Measurements from ENCODE around the gene BHLHE41.

The BHLHE41 gene

GRCh38 chr12:26124446-26125399 lies at the start of gene BHLHE41:
Gene BHLHE41 (minus strand): TSS chr12:26125037. CDS start chr12:26124779, 258 bp downstream.
- in situ Hi-C loops (cut with MboI; ENCODE audit: low pct_unique_long_range_greater_than_20kb, low sequenced_read_pairs), result loop anchor here (25.0 kb wide), 1 partner anchor 488 kb away; no protein-coding TSS in a partner anchor
- DNase-seq, result peak; percentile 60

GRCh38 chr12:26172946-26173552 lies 48.2 kb upstream of the BHLHE41 start:
- in situ Hi-C loops (cut with MboI; ENCODE audit: low pct_unique_long_range_greater_than_20kb, low sequenced_read_pairs), result no loop called here
- no peak for DNase-seq

- in situ Hi-C loops (cut with MboI; ENCODE audit: low pct_unique_long_range_greater_than_20kb, low sequenced_read_pairs), result no loop called here
- no peak for DNase-seq
Observed at GRCh38 chr12:26172539-26172938, 47.7 kb upstream of the BHLHE41 start.

- DNase-seq, result no peak
- in situ Hi-C loops (cut with MboI; ENCODE audit: low pct_unique_long_range_greater_than_20kb, low sequenced_read_pairs), result no loop called here
Observed at GRCh38 chr12:26172013-26172412, 47.2 kb upstream of the BHLHE41 start.

- in situ Hi-C loops (cut with MboI; ENCODE audit: low pct_unique_long_range_greater_than_20kb, low sequenced_read_pairs), result no loop called here
- DNase-seq, result no peak
Observed at GRCh38 chr12:26164118-26164517, 39.3 kb upstream of the BHLHE41 start.

GRCh38 chr12:26162905-26163304 lies 38.1 kb upstream of the BHLHE41 start:
- no peak for DNase-seq
- in situ Hi-C loops (cut with MboI; ENCODE audit: low pct_unique_long_range_greater_than_20kb, low sequenced_read_pairs), result no loop called here

GRCh38 chr12:26162174-26162573 lies 37.3 kb upstream of the BHLHE41 start:
- in situ Hi-C loops (cut with MboI; ENCODE audit: low pct_unique_long_range_greater_than_20kb, low sequenced_read_pairs), result no loop called here
- DNase-seq, result no peak

GRCh38 chr12:26158078-26158764 lies 33.4 kb upstream of the BHLHE41 start:
- DNase-seq, result peak; percentile 3
- in situ Hi-C loops (cut with MboI; ENCODE audit: low pct_unique_long_range_greater_than_20kb, low sequenced_read_pairs), result no loop called here

- DNase-seq, result no peak
- in situ Hi-C loops (cut with MboI; ENCODE audit: low pct_unique_long_range_greater_than_20kb, low sequenced_read_pairs), result no loop called here
Observed at GRCh38 chr12:26157001-26157400, 32.2 kb upstream of the BHLHE41 start.

GRCh38 chr12:26156201-26156871 lies 31.5 kb upstream of the BHLHE41 start:
- DNase-seq, result peak; percentile 68

GRCh38 chr12:26153421-26154154 lies 28.8 kb upstream of the BHLHE41 start:
- no peak for DNase-seq
- in situ Hi-C loops (cut with MboI; ENCODE audit: low pct_unique_long_range_greater_than_20kb, low sequenced_read_pairs), result no loop called here

More at GRCh38 chr12:26156201-26156871, 31.5 kb upstream of the BHLHE41 start:
- in situ Hi-C loops (cut with MboI; ENCODE audit: low pct_unique_long_range_greater_than_20kb, low sequenced_read_pairs), result no loop called here

GRCh38 chr12:26152507-26153102 lies 27.8 kb upstream of the BHLHE41 start:
- DNase-seq, result no peak
- in situ Hi-C loops (cut with MboI; ENCODE audit: low pct_unique_long_range_greater_than_20kb, low sequenced_read_pairs), result no loop called here

GRCh38 chr12:26150736-26151450 lies 26.1 kb upstream of the BHLHE41 start:
- in situ Hi-C loops (cut with MboI; ENCODE audit: low pct_unique_long_range_greater_than_20kb, low sequenced_read_pairs), result no loop called here
- no peak for DNase-seq

GRCh38 chr12:26149968-26150500 lies 25.2 kb upstream of the BHLHE41 start:
- in situ Hi-C loops (cut with MboI; ENCODE audit: low pct_unique_long_range_greater_than_20kb, low sequenced_read_pairs), result no loop called here
- peak; percentile 68 for DNase-seq

GRCh38 chr12:26148291-26148690 lies 23.5 kb upstream of the BHLHE41 start:
- in situ Hi-C loops (cut with MboI; ENCODE audit: low pct_unique_long_range_greater_than_20kb, low sequenced_read_pairs), result no loop called here
- DNase-seq, result no peak

- DNase-seq, result no peak
- in situ Hi-C loops (cut with MboI; ENCODE audit: low pct_unique_long_range_greater_than_20kb, low sequenced_read_pairs), result no loop called here
Observed at GRCh38 chr12:26143291-26143690, 18.5 kb upstream of the BHLHE41 start.

GRCh38 chr12:26138860-26139259 lies 14.0 kb upstream of the BHLHE41 start:
- in situ Hi-C loops (cut with MboI; ENCODE audit: low pct_unique_long_range_greater_than_20kb, low sequenced_read_pairs), result no loop called here
- no peak for DNase-seq
